ENCODE measurements around the gene TAF10.

DNA sequence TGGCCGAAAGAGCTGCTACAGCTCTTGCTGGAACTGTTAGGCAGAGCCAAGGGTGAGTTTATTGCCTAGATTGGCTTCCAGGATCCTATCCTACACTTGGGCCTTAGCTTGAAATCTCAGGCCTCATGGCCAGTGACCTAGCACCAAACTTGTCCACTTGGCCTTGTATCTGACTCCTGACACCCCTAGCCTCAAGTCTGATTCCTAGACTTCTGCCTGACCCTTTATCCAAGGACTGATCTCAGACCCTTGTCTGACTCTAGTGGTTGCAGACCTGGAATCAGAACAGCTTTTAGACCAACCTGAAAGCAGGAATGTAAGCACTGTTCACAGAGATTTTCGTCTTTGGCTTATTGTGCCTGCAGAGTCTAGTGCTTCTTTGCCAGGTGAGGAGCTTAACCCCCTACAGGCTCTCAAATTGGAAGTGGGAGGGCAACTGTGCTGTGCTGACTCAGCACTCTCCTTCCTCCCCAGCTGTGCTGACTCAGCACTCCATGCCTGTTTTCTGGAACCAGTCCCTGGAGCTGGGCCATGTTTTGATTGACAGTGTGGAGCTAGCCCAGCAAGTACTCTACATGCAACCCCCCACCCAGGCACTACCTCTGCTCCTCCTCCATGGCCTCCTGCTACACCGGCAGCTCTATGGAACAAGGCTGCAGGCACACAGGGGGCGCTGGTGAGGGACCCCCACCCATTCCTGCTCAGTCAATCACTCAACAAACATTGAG is 43.7 kb downstream of the TAF10 start:
- no peak for TF ChIP-seq POLR2A (IDR thresholded peaks at IDR 0.05)
- TF ChIP-seq, protein P1, sequence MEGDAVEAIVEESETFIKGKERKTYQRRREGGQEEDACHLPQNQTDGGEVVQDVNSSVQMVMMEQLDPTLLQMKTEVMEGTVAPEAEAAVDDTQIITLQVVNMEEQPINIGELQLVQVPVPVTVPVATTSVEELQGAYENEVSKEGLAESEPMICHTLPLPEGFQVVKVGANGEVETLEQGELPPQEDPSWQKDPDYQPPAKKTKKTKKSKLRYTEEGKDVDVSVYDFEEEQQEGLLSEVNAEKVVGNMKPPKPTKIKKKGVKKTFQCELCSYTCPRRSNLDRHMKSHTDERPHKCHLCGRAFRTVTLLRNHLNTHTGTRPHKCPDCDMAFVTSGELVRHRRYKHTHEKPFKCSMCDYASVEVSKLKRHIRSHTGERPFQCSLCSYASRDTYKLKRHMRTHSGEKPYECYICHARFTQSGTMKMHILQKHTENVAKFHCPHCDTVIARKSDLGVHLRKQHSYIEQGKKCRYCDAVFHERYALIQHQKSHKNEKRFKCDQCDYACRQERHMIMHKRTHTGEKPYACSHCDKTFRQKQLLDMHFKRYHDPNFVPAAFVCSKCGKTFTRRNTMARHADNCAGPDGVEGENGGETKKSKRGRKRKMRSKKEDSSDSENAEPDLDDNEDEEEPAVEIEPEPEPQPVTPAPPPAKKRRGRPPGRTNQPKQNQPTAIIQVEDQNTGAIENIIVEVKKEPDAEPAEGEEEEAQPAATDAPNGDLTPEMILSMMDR (IDR thresholded peaks at IDR 0.05): no peak
